Measurements from ENCODE around the gene PTPRN2. TPM values are rescaled to one million over a fixed set of nuclear protein-coding genes. Genes with fewer than 3 reads are reported as not detected.

PTPRN2 gene
- total and polyA plus RNA-seq, 3 experiments from 2014 or later = 0.33 to 1.2 (median 0.42) TPM

DNA sequence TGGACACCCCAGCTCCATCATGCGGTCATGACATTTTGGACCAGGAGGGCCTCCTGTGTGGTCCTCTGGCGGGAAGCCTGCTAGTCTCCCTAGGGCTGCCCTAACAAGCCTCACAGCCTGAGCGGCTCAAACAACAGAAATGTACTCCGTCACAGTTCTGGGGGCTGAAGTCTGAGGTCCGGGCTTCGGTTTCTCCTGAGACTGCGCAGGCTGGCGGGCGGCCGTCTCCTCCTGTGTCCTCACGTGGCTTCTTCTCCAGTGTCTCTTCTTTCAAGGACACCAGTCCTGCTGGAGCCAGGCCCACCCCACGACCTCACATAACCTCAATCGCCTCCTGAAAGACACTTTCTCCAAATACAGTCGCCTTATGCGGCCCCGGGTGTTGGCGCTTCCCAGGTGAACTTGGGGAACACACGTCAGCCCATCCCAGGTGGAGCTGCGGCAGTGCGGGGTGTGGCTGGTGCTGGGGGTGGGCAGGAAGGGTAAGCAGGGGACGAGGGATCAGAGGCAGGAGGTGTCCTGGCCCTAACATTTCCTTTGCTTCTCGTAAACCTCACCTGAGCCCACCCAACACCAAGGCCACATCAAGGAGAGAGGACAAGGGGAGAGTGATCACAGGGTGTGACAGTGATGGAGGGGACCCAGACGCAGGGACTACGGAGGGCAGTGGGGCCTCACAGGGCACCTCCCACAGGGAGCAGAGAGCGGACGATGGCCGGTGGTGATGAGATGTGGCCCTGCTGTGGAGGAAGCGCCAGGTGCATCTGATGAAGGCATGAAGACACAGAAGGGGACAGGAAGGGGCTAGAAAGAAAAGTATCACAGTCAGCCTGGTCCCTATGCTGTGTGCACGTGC is 580.6 kb downstream of the PTPRN2 start:
- ChIA-PET POLR2A (no interaction called here), CTCF (no interaction called here)
- H3K4me1 ChIP-seq (ENCODE audit: insufficient read depth, low read length) = no peaks in the 10 kb centered on the region
- H3K27me3 ChIP-seq (ENCODE audit: insufficient read depth, low read length, poor library complexity, severe bottlenecking) = no peaks in the 10 kb centered on the region
- no peak for DNase-seq
- H3K27ac ChIP-seq (ENCODE audit: low read depth, low read length) = no peak overlapping the region
- H3K36me3 Mint-ChIP-seq = no peaks in the 10 kb centered on the region
- no peaks in the 10 kb centered on the region for H3K9me3 Mint-ChIP-seq
- no peaks in the 10 kb centered on the region for H3K36me3 ChIP-seq (ENCODE audit: insufficient read depth, low read length)
- H3K27ac Mint-ChIP-seq = no peak overlapping the region
- H3K4me3 ChIP-seq (ENCODE audit: low read length) = no peak overlapping the region
- H3K9me3 ChIP-seq (ENCODE audit: low read length) = no peaks in the 10 kb centered on the region
- H3K4me3 Mint-ChIP-seq = no peak overlapping the region
- peaks cover 13 to 19% (median 18%) of the 10 kb centered on the region in 3 donors for H3K4me1 Mint-ChIP-seq
- peaks cover 0 to under 1% of the 10 kb centered on the region in 2 donors for H3K27me3 Mint-ChIP-seq

GRCh38 chr7:158005531-158005930 is 582.1 kb downstream of the PTPRN2 start:
- Histone ChIP-seq H3K36me3 (ENCODE audit: insufficient read depth, low read length) (no peaks in the 10 kb centered on the region), H3K27me3 (ENCODE audit: insufficient read depth, low read length, poor library complexity, severe bottlenecking) (no peaks in the 10 kb centered on the region), H3K9me3 (ENCODE audit: low read length) (no peaks in the 10 kb centered on the region), H3K4me3 (ENCODE audit: low read length) (no peak overlapping the region), H3K4me1 (ENCODE audit: insufficient read depth, low read length) (no peaks in the 10 kb centered on the region), H3K27ac (ENCODE audit: low read depth, low read length) (no peak overlapping the region)
- Mint-ChIP-seq H3K27me3 (no peaks in the 10 kb centered on the region), H3K4me1 (peaks cover 0 to 4% (median 3%) of the 10 kb centered on the region in 3 donors), H3K9me3 (no peaks in the 10 kb centered on the region), H3K27ac (no peak overlapping the region), H3K36me3 (no peaks in the 10 kb centered on the region), H3K4me3 (no peak overlapping the region)
- POLR2A ChIA-PET = no interaction called here
- CTCF ChIA-PET = no interaction called here
- DNase-seq = no peak

GRCh38 chr7:158004123-158004490 is 583.5 kb downstream of the PTPRN2 start:
- Histone ChIP-seq H3K36me3 (ENCODE audit: insufficient read depth, low read length) (no peaks in the 10 kb centered on the region), H3K27ac (ENCODE audit: low read depth, low read length) (no peak overlapping the region), H3K27me3 (ENCODE audit: insufficient read depth, low read length, poor library complexity, severe bottlenecking) (no peaks in the 10 kb centered on the region), H3K9me3 (ENCODE audit: low read length) (no peaks in the 10 kb centered on the region), H3K4me3 (ENCODE audit: low read length) (no peak overlapping the region), H3K4me1 (ENCODE audit: insufficient read depth, low read length) (no peaks in the 10 kb centered on the region)
- no peak overlapping the region for H3K27ac Mint-ChIP-seq
- DNase-seq = no peak
- no peaks in the 10 kb centered on the region for H3K36me3 Mint-ChIP-seq
- H3K27me3 Mint-ChIP-seq = no peaks in the 10 kb centered on the region
- CTCF ChIA-PET = no interaction called here
- no peak overlapping the region for H3K4me3 Mint-ChIP-seq
- peaks cover 0 to 3% (median 0%) of the 10 kb centered on the region in 3 donors for H3K4me1 Mint-ChIP-seq
- POLR2A ChIA-PET = no interaction called here
- no peaks in the 10 kb centered on the region for H3K9me3 Mint-ChIP-seq

GRCh38 chr7:158003441-158004122 is 584.0 kb downstream of the PTPRN2 start:
- Mint-ChIP-seq H3K4me3 (no peak overlapping the region), H3K27ac (no peak overlapping the region), H3K27me3 (no peaks in the 10 kb centered on the region), H3K9me3 (no peaks in the 10 kb centered on the region), H3K4me1 (peaks cover 0 to 3% (median 0%) of the 10 kb centered on the region in 3 donors), H3K36me3 (no peaks in the 10 kb centered on the region)
- no peaks in the 10 kb centered on the region for H3K36me3 ChIP-seq (ENCODE audit: insufficient read depth, low read length)
- POLR2A ChIA-PET = no interaction called here
- H3K27me3 ChIP-seq (ENCODE audit: insufficient read depth, low read length, poor library complexity, severe bottlenecking) = no peaks in the 10 kb centered on the region
- CTCF ChIA-PET = no interaction called here
- H3K27ac ChIP-seq (ENCODE audit: low read depth, low read length) = no peak overlapping the region
- H3K4me3 ChIP-seq (ENCODE audit: low read length) = no peak overlapping the region
- no peak for DNase-seq
- no peaks in the 10 kb centered on the region for H3K9me3 ChIP-seq (ENCODE audit: low read length)
- H3K4me1 ChIP-seq (ENCODE audit: insufficient read depth, low read length) = no peaks in the 10 kb centered on the region

DNA sequence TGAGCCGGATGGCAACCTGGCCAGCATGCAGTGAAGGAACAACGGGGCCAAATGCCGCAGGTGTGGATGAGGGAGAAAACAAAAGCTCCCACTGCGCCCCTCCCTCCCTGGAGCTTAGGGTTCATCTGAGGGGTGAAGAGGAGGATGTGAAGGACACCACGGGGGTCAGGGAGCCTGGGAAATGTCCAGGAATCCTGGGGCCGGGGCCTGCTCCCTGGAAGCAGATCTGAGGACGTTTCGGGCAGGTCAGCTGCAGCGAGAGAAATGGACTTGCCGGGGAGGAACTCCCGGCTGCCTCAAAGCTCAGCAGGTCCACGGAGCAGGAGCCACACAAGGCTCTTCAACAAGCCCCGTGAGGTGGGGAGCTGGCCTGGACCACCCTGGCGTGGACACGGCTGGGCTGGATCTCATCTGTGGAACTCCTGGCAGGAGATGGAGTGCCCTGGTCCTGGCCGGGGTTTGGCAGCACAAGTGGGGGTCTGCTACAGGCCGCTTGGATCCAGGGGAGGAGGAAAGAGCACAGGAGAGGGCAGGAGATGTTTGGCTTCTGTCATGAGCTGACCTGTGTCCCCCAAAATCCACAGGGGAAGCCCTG is 585.0 kb downstream of the PTPRN2 start:
- H3K4me3 ChIP-seq (ENCODE audit: low read length) = no peak overlapping the region
- POLR2A ChIA-PET = no interaction called here

GRCh38 chr7:158001621-158002320 is 585.9 kb downstream of the PTPRN2 start:
- Mint-ChIP-seq H3K36me3 (no peaks in the 10 kb centered on the region), H3K27me3 (no peaks in the 10 kb centered on the region), H3K4me3 (no peak overlapping the region), H3K9me3 (no peaks in the 10 kb centered on the region), H3K27ac (no peak overlapping the region), H3K4me1 (peaks cover 0 to 3% (median 0%) of the 10 kb centered on the region in 3 donors)
- H3K36me3 ChIP-seq (ENCODE audit: insufficient read depth, low read length) = no peaks in the 10 kb centered on the region
- H3K4me3 ChIP-seq (ENCODE audit: low read length) = no peak overlapping the region
- no peak for DNase-seq
- H3K9me3 ChIP-seq (ENCODE audit: low read length) = no peaks in the 10 kb centered on the region
- H3K4me1 ChIP-seq (ENCODE audit: insufficient read depth, low read length) = no peaks in the 10 kb centered on the region
- ChIA-PET CTCF (no interaction called here), POLR2A (no interaction called here)
- H3K27me3 ChIP-seq (ENCODE audit: insufficient read depth, low read length, poor library complexity, severe bottlenecking) = no peaks in the 10 kb centered on the region
- H3K27ac ChIP-seq (ENCODE audit: low read depth, low read length) = no peak overlapping the region

More for the DNA sequence above, 585.0 kb downstream of the PTPRN2 start:
- Mint-ChIP-seq H3K9me3 (no peaks in the 10 kb centered on the region), H3K27me3 (no peaks in the 10 kb centered on the region), H3K27ac (no peak overlapping the region), H3K36me3 (no peaks in the 10 kb centered on the region), H3K4me3 (no peak overlapping the region), H3K4me1 (peaks cover 0 to 3% (median 0%) of the 10 kb centered on the region in 3 donors)
- no peaks in the 10 kb centered on the region for H3K36me3 ChIP-seq (ENCODE audit: insufficient read depth, low read length)
- H3K27ac ChIP-seq (ENCODE audit: low read depth, low read length) = no peak overlapping the region
- CTCF ChIA-PET = no interaction called here
- H3K4me1 ChIP-seq (ENCODE audit: insufficient read depth, low read length) = no peaks in the 10 kb centered on the region
- no peaks in the 10 kb centered on the region for H3K9me3 ChIP-seq (ENCODE audit: low read length)
- no peak for DNase-seq
- no peaks in the 10 kb centered on the region for H3K27me3 ChIP-seq (ENCODE audit: insufficient read depth, low read length, poor library complexity, severe bottlenecking)

DNA sequence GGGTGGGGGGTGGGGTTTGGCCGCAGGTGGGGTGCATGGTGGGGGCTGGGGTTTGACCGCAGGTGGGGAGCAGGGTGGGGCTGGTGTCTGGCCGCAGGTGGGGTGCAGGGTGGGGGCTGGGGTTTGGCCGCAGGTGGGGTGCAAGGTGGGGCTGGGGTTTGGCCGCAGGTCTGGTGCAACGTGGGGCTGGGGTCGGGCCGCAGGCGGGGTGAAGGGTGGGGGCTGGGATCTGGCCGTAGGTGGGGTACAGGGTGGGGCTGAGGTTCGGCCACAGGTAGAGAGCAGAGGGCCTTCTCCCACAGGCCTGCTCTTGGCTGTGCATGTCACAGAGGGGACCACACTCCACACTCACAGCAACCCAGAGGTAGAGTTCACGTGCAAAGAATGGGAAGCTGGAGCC is 586.6 kb downstream of the PTPRN2 start:
- H3K4me1 Mint-ChIP-seq = peaks cover 0 to 3% (median 0%) of the 10 kb centered on the region in 3 donors
- no peaks in the 10 kb centered on the region for H3K36me3 Mint-ChIP-seq
- H3K36me3 ChIP-seq (ENCODE audit: insufficient read depth, low read length) = no peaks in the 10 kb centered on the region
- H3K27ac Mint-ChIP-seq = no peak overlapping the region
- H3K4me3 ChIP-seq (ENCODE audit: low read length) = no peak overlapping the region
- no peak for DNase-seq
- H3K9me3 Mint-ChIP-seq = no peaks in the 10 kb centered on the region
- CTCF ChIA-PET = no interaction called here
- POLR2A ChIA-PET = no interaction called here
- H3K4me1 ChIP-seq (ENCODE audit: insufficient read depth, low read length) = no peaks in the 10 kb centered on the region
- H3K4me3 Mint-ChIP-seq = no peak overlapping the region
- no peaks in the 10 kb centered on the region for H3K9me3 ChIP-seq (ENCODE audit: low read length)
- H3K27me3 Mint-ChIP-seq = no peaks in the 10 kb centered on the region
- H3K27ac ChIP-seq (ENCODE audit: low read depth, low read length) = no peak overlapping the region
- H3K27me3 ChIP-seq (ENCODE audit: insufficient read depth, low read length, poor library complexity, severe bottlenecking) = no peaks in the 10 kb centered on the region

DNA sequence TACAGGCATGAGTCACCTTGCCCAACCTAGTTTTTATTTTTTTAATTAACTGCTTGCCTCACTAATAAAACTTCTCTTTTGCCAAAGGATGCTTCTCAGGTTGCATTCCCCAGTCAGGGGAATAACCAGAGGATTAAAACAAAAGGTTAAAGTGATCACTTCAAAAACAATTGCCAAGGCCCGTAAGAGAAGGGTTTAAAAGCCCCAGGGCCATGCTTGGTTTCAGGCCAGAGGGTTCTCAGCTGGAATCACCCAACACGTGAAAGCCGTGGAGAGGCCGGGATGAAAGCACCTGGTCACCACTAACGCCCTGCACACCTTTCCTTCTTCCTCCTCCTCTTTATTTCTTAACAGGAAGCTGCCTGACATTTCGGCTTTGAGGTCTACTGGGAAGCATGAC is 587.5 kb downstream of the PTPRN2 start:
- H3K4me1 ChIP-seq (ENCODE audit: insufficient read depth, low read length) = no peaks in the 10 kb centered on the region
- H3K9me3 ChIP-seq (ENCODE audit: low read length) = no peaks in the 10 kb centered on the region
- H3K36me3 ChIP-seq (ENCODE audit: insufficient read depth, low read length) = no peaks in the 10 kb centered on the region
- H3K27ac ChIP-seq (ENCODE audit: low read depth, low read length) = no peak overlapping the region
- CTCF ChIA-PET = no interaction called here
- no peak overlapping the region for H3K4me3 ChIP-seq (ENCODE audit: low read length)
- no peak overlapping the region for H3K4me3 Mint-ChIP-seq
- peaks cover 0 to 2% (median 0%) of the 10 kb centered on the region in 5 donors for H3K9me3 Mint-ChIP-seq
- no peaks in the 10 kb centered on the region for H3K27me3 Mint-ChIP-seq
- no peak for DNase-seq
- POLR2A ChIA-PET = no interaction called here
- H3K36me3 Mint-ChIP-seq = no peaks in the 10 kb centered on the region
- H3K27me3 ChIP-seq (ENCODE audit: insufficient read depth, low read length, poor library complexity, severe bottlenecking) = no peaks in the 10 kb centered on the region
- H3K27ac Mint-ChIP-seq = no peak overlapping the region
- H3K4me1 Mint-ChIP-seq = peaks cover 0 to 3% (median 0%) of the 10 kb centered on the region in 3 donors

Measured in CD8-positive, alpha-beta memory T cell (primary cell).